ENCODE data around the gene CHCHD3. TPM values are rescaled to one million over a fixed set of nuclear protein-coding genes. Genes with fewer than 3 reads are reported as not detected.

Gene CHCHD3
- total and polyA plus RNA-seq, 4 donors = 25.5 to 37.8 (median 31.8) TPM

GRCh38 chr7:132830941-132831340, 250.9 kb downstream of the CHCHD3 start:
- no peak overlapping the region for H3K9ac ChIP-seq (ENCODE audit: low read depth in 1 of 2, low read length in 2 of 2)
- no peaks in the 10 kb centered on the region for H3K27me3 ChIP-seq (ENCODE audit: control insufficient read depth in 4 of 4, insufficient read depth in 4 of 4, low read length in 3 of 4)
- no peaks in the 10 kb centered on the region for H3K4me1 ChIP-seq (ENCODE audit: control insufficient read depth in 4 of 4, insufficient read depth in 4 of 4, low read length in 3 of 4)
- no peak for TF ChIP-seq FOXA1 (IDR thresholded peaks at IDR 0.05)
- no peak for TF ChIP-seq EGR1 (IDR thresholded peaks at IDR 0.05; ENCODE audit: low read depth in 2 of 2)
- TF ChIP-seq JUND (IDR thresholded peaks at IDR 0.05) = no peak
- no peak for TF ChIP-seq ZBTB33 (IDR thresholded peaks at IDR 0.05)
- no peak for TF ChIP-seq GABPA (IDR thresholded peaks at IDR 0.05 in 1 of 2, conservative IDR thresholded peaks at IDR 0.05 in 1 of 2)
- no peak for TF ChIP-seq FOXA2 (IDR thresholded peaks at IDR 0.05)
- no peak for TF ChIP-seq TAF1 (conservative IDR thresholded peaks at IDR 0.05)
- no peak for TF ChIP-seq SP1 (IDR thresholded peaks at IDR 0.05)
- TF ChIP-seq HNF4A (conservative IDR thresholded peaks at IDR 0.05) = no peak
- TF ChIP-seq CTCF (IDR thresholded peaks at IDR 0.05; ENCODE audit: low read depth, low read length, missing input control) = no peak
- TF ChIP-seq RXRA (IDR thresholded peaks at IDR 0.05) = no peak
- no peak for DNase-seq (ENCODE audit: low spot score)
- H3K9me3 ChIP-seq (ENCODE audit: control insufficient read depth in 4 of 4, low read length in 3 of 4) = no peaks in the 10 kb centered on the region
- no peak overlapping the region for H3K27ac ChIP-seq (ENCODE audit: low read depth in 1 of 2, low read length in 2 of 2)
- H3K36me3 ChIP-seq (ENCODE audit: control insufficient read depth in 4 of 4, insufficient read depth in 3 of 4, low read depth in 1 of 4, low read length in 3 of 4) = no peaks in the 10 kb centered on the region
- no peak overlapping the region for H3K4me3 ChIP-seq (ENCODE audit: low read depth in 1 of 3, low read length in 3 of 3)
- WGBS = 90% methylated on average over 2 of the region's 2 CpGs

GRCh38 chr7:132828502-132828901, 253.4 kb downstream of the CHCHD3 start:
- no peaks in the 10 kb centered on the region for H3K27me3 ChIP-seq (ENCODE audit: control insufficient read depth in 4 of 4, insufficient read depth in 4 of 4, low read length in 3 of 4)
- H3K4me3 ChIP-seq (ENCODE audit: low read depth in 1 of 3, low read length in 3 of 3) = no peak overlapping the region
- TF ChIP-seq ATF3 (IDR thresholded peaks at IDR 0.05) (no peak), RXRA (IDR thresholded peaks at IDR 0.05) (no peak), ZBTB33 (IDR thresholded peaks at IDR 0.05) (no peak), MAX (IDR thresholded peaks at IDR 0.05) (no peak), SP1 (IDR thresholded peaks at IDR 0.05) (no peak), JUND (IDR thresholded peaks at IDR 0.05) (no peak), REST (IDR thresholded peaks at IDR 0.05) (no peak), GABPA (IDR thresholded peaks at IDR 0.05 in 1 of 2, conservative IDR thresholded peaks at IDR 0.05 in 1 of 2) (no peak)
- no peak overlapping the region for H3K27ac ChIP-seq (ENCODE audit: low read depth in 1 of 2, low read length in 2 of 2)
- peaks cover 0 to 2% (median 0%) of the 10 kb centered on the region in 4 donors for H3K36me3 ChIP-seq (ENCODE audit: control insufficient read depth in 4 of 4, insufficient read depth in 3 of 4, low read depth in 1 of 4, low read length in 3 of 4)
- no peaks in the 10 kb centered on the region for H3K4me1 ChIP-seq (ENCODE audit: control insufficient read depth in 4 of 4, insufficient read depth in 4 of 4, low read length in 3 of 4)
- no peak overlapping the region for H3K9ac ChIP-seq (ENCODE audit: low read depth in 1 of 2, low read length in 2 of 2)
- no peak for DNase-seq (ENCODE audit: low spot score)
- no peaks in the 10 kb centered on the region for H3K9me3 ChIP-seq (ENCODE audit: control insufficient read depth in 4 of 4, low read length in 3 of 4)

All from liver (tissue), 9 donors.